UCSD-AML1 (cell line): ENCODE measurements around the gene UBC.

ENCODE experiments used
- DNase-seq: peaks from one replicate; lab custom pipeline; 2025; ENCODE audit not compliant: unreplicated experiment; lab: John Stamatoyannopoulos, UW

UBC gene

GRCh38 chr12:124865728-124866127 lies 48.7 kb downstream of the UBC start:
- no peak for DNase-seq

- DNase-seq: no peak
Measured at GRCh38 chr12:124864326-124864752, 50.1 kb downstream of the UBC start.

DNA sequence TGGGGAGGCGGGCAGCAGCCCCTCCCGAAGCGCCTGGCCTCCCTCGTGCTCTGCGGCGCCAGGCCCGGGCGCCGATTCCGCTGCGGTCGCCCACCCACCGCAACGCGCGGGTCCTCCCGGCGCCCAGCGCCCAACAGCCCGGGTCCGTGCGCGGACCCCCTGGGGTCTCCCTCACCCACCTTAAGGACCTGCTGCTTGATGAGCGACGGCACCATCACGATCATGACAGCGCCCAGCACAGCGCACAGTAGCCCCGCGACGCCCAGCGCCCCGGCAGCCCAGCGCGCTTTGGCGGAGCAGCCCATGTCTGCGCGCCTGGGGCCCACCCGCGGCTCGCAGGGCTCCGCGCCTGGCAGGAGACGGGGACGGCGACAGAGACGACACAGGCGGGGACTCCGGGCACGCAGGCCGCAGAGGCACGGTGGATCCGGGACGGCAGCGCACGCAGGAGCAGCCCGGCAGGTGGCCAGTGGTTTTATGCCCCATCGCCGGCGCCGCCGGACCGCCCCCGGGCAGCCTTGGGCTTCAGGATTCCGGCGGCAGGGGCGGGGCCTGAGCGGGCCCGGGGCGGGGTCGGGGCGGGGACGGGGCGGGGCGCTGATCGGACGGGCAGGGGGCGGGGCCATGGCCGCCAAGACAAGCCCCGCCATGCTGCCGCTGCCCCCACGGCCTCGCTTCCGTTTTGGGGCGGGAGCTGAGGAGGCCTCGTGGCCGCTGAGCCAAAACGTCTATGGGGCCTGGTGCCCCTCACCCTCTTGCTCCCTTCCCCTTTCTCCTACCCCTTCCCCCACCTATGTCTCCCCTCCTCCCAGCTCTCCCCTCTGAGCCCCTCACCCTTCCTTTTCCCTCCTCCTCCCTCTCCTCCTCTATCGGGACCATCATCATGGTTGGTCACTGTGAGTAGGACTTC lies 50.8 kb downstream of the UBC start, which contains the start of gene SCARB1:
Gene SCARB1 (minus strand): TSS at position 449 of the 910 bp plus-strand sequence. CDS start 144 bp downstream, at position 305.
- peak; percentile 92 for DNase-seq

- peak; percentile 37 for DNase-seq
Measured at GRCh38 chr12:124862768-124863415, 51.6 kb downstream of the UBC start.

DNA sequence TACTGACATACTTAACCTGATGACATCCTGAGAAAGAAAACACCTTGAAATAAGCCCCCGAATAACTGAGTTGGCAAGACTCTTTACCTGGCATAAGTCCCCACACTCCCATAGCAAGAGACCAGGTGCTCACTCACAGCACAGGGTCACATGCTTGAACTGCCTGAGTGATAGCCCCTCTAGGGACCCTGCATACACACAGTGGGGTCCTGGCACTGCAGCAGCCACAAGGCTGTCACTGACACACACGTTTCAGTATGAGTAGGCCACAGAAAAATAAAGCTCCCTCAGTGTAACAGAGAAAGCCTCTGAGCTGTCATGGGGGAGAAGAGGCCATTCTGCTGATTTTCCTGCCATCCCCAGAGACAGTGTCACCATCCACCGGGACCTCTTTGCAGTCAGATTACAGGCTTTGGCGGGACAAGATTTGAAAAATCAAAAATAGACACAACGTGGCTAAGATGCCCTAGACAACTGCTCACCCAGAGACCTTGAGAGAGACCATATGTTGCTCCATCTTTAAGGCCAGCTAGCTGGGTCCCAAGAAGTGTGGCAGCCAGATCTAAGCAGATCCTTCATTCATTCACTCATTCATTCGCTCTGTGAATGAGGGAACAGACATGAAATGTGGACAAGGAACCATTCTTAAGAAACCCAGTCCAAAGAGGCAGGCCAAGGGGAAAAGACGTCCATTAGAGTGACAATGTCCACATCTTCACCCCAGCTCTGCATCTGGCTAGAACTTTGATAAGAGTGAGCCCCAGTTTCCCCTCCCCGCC lies 52.4 kb downstream of the UBC start:
- DNase-seq: no peak
